ENCODE results near the gene HS2ST1. TPM values are rescaled to one million over a fixed set of nuclear protein-coding genes. Genes with fewer than 3 reads are reported as not detected.

Gene HS2ST1
- total RNA-seq, 1 experiment from 2014 or later, result 30.1 TPM

DNA sequence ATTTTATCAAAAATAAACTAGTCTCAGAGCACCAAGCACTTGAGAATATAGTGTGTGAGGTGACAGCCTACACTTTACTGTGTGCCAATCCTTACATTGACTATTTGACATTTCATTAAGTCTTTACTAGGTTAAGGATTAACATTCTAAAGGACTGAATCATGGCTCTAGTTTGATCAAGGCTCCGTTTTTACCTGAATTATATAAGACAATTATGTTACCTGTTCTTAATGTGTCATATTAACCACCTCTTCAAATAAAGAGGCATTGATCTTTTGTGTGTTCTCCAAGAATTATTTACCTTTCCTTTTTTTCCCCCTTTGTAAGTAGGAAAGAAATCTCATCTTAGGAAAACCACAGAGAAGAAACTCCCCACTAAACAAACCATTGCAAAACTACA lies 189.7 kb downstream of the HS2ST1 start (continued):
- TF ChIP-seq ZFX (IDR thresholded peaks at IDR 0.05) (no peak), EGR1 (IDR thresholded peaks at IDR 0.05; ENCODE audit: low read depth) (no peak), ELF1 (IDR thresholded peaks at IDR 0.05; ENCODE audit: borderline replicate concordance, low read depth) (no peak)

DNA sequence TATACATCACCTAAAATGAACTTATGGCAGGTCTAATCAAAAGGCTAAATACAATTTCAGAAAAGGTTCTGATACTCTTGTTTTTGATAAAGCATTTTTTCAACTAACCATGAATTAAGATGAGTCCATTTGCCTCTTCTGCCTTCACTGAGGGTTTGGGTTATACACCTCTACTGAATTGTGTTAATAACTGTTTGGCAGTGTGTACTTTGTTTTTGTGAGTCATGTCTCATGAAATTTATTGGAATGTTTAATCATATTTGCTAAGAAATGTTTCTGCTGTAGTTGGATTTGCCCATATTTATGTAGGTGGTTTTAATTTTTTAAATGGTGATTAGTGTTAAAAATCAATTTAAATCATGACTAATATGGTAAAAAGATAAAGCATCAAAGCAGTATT lies 190.5 kb downstream of the HS2ST1 start:
- Histone ChIP-seq H3K9me2 (ENCODE audit: insufficient read depth) (no peaks in the 10 kb centered on the region), H3K27ac (ENCODE audit: low read depth, low read length) (no peak overlapping the region), H3K27me3 (ENCODE audit: insufficient read depth, low read length) (no peaks in the 10 kb centered on the region), H3K9ac (ENCODE audit: low read length) (no peak overlapping the region), H3K36me3 (ENCODE audit: control insufficient read depth in 1 of 2, insufficient read depth in 2 of 2, low read length in 2 of 2) (no peaks in the 10 kb centered on the region), H4K20me1 (ENCODE audit: insufficient read depth) (no peaks in the 10 kb centered on the region), H3K4me2 (ENCODE audit: low read length) (no peak overlapping the region), H2AFZ (ENCODE audit: low read depth, low read length, poor library complexity, severe bottlenecking) (no peak overlapping the region), H3K9me3 (ENCODE audit: control insufficient read depth in 1 of 2, insufficient read depth in 1 of 2, low read depth in 1 of 2, low read length in 2 of 2) (no peaks in the 10 kb centered on the region), H3K4me3 (replicated peaks in 1 of 2; ENCODE audit: low read depth in 1 of 2, low read length in 2 of 2) (no peak overlapping the region), H3K79me2 (ENCODE audit: insufficient read depth, low read length) (no peaks in the 10 kb centered on the region), H3K4me1 (ENCODE audit: control insufficient read depth in 1 of 2, insufficient read depth in 2 of 2, low read length in 2 of 2) (no peaks in the 10 kb centered on the region)
- intact Hi-C loops (cut with micrococcal nuclease), result no loop called here
- no peak for TF ChIP-seq CEBPB (IDR thresholded peaks at IDR 0.05; ENCODE audit: low read depth)
- TF ChIP-seq EZH2 (IDR thresholded peaks at IDR 0.05), result no peak
- TF ChIP-seq EGR1 (IDR thresholded peaks at IDR 0.05; ENCODE audit: low read depth), result no peak
- TF ChIP-seq SRF (IDR thresholded peaks at IDR 0.05; ENCODE audit: low read depth), result no peak
- TF ChIP-seq JUND (IDR thresholded peaks at IDR 0.05), result no peak
- TF ChIP-seq, protein P1, sequence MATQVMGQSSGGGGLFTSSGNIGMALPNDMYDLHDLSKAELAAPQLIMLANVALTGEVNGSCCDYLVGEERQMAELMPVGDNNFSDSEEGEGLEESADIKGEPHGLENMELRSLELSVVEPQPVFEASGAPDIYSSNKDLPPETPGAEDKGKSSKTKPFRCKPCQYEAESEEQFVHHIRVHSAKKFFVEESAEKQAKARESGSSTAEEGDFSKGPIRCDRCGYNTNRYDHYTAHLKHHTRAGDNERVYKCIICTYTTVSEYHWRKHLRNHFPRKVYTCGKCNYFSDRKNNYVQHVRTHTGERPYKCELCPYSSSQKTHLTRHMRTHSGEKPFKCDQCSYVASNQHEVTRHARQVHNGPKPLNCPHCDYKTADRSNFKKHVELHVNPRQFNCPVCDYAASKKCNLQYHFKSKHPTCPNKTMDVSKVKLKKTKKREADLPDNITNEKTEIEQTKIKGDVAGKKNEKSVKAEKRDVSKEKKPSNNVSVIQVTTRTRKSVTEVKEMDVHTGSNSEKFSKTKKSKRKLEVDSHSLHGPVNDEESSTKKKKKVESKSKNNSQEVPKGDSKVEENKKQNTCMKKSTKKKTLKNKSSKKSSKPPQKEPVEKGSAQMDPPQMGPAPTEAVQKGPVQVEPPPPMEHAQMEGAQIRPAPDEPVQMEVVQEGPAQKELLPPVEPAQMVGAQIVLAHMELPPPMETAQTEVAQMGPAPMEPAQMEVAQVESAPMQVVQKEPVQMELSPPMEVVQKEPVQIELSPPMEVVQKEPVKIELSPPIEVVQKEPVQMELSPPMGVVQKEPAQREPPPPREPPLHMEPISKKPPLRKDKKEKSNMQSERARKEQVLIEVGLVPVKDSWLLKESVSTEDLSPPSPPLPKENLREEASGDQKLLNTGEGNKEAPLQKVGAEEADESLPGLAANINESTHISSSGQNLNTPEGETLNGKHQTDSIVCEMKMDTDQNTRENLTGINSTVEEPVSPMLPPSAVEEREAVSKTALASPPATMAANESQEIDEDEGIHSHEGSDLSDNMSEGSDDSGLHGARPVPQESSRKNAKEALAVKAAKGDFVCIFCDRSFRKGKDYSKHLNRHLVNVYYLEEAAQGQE (IDR thresholded peaks at IDR 0.05; ENCODE audit: low read depth), result no peak
- TF ChIP-seq YY1 (IDR thresholded peaks at IDR 0.05; ENCODE audit: extremely low read depth, insufficient replicate concordance, low read depth, low read length), result no peak
- TF ChIP-seq POLR2AphosphoS5 (IDR thresholded peaks at IDR 0.05; ENCODE audit: low read depth, low read length), result no peak
- no peak for TF ChIP-seq SIN3A (IDR thresholded peaks at IDR 0.05; ENCODE audit: low read depth)
- no peak for TF ChIP-seq EZH2phosphoT487 (IDR thresholded peaks at IDR 0.05; ENCODE audit: borderline replicate concordance)
- TF ChIP-seq RAD21 (IDR thresholded peaks at IDR 0.05; ENCODE audit: low read depth), result no peak
- TF ChIP-seq ZFX (IDR thresholded peaks at IDR 0.05), result no peak
- no TSS peak for BruUV-seq (replicated peaks)
- ATAC-seq (no peak), DNase-seq (ENCODE audit: low read depth, low spot score) (no peak)
- CTCF ChIA-PET, result no interaction called here
- RAD21 ChIA-PET (ENCODE audit: low non-redundant PET in 1 of 2, low total read pairs in 2 of 2, uncharacterized antibody in 2 of 2, unreplicated experiment in 2 of 2), result no interaction called here
- POLR2A ChIA-PET, result no interaction called here

Measured in HCT116 (cell line).